ENCODE results near the gene NTN4.
"Not testable (repeated sequence)": the region's sequence is repeated elsewhere in the genome, so short reads cannot be mapped to it uniquely, and the experiment has no call there.

NTN4 gene

DNA sequence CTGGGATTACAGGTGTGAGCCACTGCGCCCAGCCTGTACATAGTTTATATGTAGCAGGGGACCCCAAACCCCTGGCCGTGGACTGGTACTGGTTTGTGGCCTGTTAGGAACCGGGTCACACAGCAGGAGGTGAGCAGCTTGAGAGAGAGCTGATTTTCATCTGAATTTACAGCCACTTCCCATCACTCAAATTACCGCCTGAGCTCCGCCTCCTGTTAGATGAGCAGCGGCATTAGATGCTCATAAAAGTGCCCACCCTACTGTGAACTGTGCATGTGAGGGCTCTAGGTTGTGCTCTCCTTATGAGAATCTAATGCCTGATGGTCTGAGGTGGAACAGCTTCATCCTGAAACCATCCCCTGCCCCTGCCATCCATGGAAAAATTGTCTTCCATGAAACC, 119.3 kb downstream of the NTN4 start:
- in situ Hi-C loops (cut with HindIII; ENCODE audit: low sequenced_read_pairs), result no loop called here

DNA sequence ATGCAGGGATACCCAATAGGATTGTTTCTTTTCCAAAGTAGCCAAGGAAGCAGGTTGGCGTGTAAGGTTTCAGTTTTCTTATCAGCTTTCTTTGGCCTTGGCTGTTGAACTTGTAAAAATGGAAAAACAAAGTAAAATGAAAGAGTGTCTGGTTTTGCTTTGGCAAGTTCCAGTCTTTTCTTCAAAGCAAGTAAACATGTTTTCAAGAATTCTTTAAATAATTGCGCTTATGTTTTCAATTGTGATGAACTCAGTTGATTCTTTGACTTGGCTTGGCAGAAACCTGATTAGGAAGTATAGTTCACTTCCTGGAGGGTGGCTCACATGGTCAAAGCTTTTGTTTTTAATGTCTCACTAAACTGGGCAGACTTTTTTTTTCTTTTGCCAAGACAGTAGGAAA, 127.0 kb downstream of the NTN4 start:
- in situ Hi-C loops (cut with HindIII; ENCODE audit: low sequenced_read_pairs), result no loop called here

DNA sequence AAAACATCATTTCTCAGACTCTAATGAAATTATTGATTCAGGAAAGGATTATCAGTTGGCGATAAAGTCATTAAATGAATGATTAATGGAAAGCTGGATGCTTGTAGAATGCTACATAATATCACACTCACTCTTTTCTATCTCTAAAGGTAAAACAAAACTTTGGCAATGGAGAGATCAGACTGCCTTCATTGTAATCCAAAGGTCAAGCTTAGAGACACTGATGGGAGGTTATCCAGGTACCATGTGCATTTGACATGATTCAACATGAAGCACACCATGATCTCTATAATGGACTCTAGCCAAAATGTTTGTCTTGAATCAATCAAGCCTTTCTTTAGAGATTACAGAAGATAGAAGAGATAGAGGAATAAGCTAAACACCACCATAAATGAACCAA, 129.2 kb downstream of the NTN4 start:
- in situ Hi-C loops (cut with HindIII; ENCODE audit: low sequenced_read_pairs), result no loop called here

DNA sequence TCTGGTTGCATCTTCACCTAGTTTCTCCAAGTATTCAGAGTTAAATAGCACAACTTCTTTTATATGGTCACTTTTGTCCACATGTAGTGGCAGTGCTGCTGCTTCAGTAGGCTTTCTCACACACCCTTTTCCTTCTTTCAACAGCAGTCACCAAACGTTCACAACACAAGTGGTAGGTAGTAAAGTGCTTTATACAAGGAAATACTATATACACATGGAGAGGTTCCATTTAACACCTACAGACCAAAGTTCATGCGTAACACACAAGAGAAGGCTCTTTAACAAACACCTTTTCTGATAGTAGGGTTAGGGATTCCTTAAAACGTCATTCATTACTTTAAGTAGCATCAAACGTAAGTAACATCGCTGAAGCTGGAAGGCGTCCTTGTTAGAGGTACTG, 132.2 kb downstream of the NTN4 start:
- in situ Hi-C loops (cut with HindIII; ENCODE audit: low sequenced_read_pairs), result no loop called here

GRCh38 chr12:95654665-95655064, 135.9 kb downstream of the NTN4 start:
- in situ Hi-C loops (cut with HindIII; ENCODE audit: low sequenced_read_pairs), result not testable (repeated sequence)

DNA sequence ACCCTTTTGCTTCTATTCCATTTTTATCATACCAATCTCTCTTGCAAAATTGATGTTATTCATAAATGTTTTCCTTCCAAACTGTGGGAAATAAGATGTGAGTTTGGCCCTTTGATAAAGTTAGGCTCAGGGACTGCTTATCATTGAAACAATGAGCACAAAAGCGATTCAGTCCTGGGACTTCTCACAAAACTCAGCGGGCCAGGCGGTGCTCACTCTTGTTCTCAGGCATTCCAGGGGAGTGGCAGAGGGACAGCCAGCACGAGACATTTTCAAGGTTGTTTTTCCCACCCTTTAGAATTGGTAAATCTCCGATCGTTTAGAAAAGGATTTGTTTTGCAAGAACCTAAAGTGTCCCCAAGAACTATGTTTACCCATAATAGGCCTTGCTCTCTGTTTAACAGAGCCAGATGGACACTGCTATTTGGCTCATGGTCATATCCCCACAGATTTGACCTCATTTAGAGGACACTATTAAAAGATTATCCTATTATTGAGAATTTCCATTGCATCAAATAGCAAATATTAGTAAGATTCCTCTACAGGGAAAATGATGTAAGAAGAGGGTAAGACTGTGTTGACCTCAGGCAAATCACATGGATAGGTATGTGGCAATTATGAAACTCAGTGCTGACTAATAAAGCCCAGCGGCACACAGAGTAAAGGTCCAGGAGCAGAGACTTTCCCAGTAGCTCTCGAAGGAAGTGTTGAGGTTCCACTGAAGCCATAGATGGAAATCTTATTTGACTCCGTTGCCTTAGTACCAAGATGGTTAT, 136.6 kb downstream of the NTN4 start:
- in situ Hi-C loops (cut with HindIII; ENCODE audit: low sequenced_read_pairs), result no loop called here

GRCh38 chr12:95651681-95652080, 138.9 kb downstream of the NTN4 start:
- in situ Hi-C loops (cut with HindIII; ENCODE audit: low sequenced_read_pairs), result no loop called here

DNA sequence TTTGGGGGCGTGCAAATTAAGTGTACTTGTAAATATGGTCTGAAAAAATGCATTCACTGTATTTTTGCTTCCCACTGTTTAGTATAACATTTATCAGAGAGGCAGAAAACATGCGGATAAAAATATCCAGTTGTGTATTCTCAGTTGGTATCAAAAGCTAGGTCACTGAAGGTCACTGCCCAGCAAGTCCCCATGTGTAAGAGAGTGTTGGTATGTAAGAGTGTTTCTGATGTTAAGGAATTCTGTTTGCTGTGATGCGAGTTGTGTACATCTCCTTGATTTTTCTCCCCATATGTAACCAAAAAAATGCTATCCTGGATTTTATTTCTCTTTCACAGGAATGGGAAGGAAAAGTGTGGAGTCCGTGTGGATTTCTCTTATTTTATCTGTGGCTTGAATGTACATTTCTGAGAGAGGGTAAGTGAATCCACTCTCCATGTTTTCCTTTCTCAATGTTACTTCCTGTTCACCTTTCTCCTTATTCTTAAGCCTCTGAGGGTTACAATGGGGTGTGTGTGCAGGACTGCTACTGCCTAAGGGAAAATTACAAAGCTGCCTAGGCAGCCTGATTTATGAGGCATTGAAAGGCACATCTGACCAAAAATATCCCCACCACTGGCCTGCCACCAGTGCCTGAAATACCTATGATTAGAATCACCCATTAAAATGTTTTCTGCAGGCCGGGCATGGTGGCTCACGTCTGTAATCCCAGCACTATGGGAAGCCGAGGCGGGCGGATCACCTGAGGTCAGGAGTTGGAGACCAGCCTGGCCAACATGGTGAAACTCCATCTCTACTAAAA, 141.4 kb downstream of the NTN4 start:
- in situ Hi-C loops (cut with HindIII; ENCODE audit: low sequenced_read_pairs), result no loop called here

- in situ Hi-C loops (cut with HindIII; ENCODE audit: low sequenced_read_pairs), result no loop called here
Observed at GRCh38 chr12:95646781-95647190, 143.8 kb downstream of the NTN4 start.

DNA sequence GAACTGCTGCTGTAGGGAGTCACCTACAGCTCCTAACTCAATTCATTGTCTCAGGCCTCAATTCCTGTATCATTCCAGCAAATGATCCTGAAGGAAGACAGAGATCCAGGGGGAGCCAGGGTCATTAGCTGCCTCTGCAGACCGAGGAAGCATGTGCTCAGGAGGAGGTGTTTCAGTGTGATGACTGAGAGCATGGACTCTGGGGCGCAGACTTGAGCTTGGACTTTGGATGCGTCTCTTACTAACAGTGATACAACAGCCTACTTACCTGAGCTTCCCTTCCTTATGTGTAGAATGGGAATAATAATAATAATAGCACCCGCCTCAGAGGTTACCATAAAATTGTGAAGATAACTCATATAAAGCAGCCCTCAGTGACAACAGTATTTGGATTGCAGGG, 147.3 kb downstream of the NTN4 start:
- in situ Hi-C loops (cut with HindIII; ENCODE audit: low sequenced_read_pairs), result no loop called here

DNA sequence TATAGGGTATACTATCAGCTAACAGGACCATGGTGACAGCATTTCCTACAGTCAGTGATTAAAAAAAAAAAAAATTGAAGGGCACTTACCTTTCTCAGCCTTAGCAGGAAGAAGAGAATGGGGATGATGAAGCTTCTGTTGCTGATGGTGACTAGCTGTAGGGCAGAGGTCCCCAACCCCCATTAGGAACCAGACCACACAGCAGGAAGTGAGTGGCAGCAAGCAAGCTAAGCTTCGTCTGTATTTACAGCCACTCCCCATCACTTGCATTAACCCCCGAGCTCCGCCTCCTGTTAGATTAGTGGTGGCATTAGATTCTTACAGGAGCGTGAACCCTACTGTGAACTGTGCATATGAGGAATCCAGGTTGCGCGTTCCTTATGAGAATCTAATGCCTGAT, 148.0 kb downstream of the NTN4 start:
- in situ Hi-C loops (cut with HindIII; ENCODE audit: low sequenced_read_pairs), result no loop called here

GRCh38 chr12:95641299-95641952, 149.1 kb downstream of the NTN4 start:
- in situ Hi-C loops (cut with HindIII; ENCODE audit: low sequenced_read_pairs), result no loop called here

GRCh38 chr12:95640516-95640915, 150.0 kb downstream of the NTN4 start:
- in situ Hi-C loops (cut with HindIII; ENCODE audit: low sequenced_read_pairs), result no loop called here

DNA sequence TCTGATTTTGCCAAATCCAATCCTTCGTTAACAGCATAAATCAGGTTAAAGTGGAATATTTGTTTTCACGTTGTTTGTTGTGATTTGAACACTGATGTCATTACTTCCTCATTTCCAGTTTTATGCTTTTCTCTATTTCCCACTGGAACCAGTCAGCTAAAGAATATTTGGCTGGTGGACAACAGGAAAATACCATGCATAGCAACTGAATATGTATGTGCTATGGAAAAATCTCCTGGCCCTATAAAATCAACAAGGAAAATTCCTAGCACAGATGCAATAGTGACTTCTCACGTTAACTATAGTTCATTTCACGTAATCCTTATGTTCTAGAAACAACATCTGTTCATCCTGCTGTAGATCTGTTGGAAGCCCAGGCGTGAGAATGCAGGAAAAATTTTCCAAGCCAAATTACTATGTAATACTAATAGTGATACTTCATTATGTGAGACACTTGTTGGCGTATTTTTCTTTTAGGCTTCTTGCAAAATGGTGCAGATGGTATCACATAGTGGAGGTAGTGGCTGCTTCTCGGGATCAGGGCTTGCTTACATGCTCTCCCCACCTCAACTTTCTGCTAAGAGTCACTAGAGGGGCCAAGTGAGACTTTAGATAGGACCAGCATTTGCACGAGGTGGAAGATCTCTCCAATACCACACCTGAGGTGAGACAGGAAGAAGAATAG, 153.0 kb downstream of the NTN4 start:
- in situ Hi-C loops (cut with HindIII; ENCODE audit: low sequenced_read_pairs), result no loop called here

GRCh38 chr12:95637010-95637409, 153.6 kb downstream of the NTN4 start:
- in situ Hi-C loops (cut with HindIII; ENCODE audit: low sequenced_read_pairs), result no loop called here

- in situ Hi-C loops (cut with HindIII; ENCODE audit: low sequenced_read_pairs), result no loop called here
Observed at GRCh38 chr12:95634622-95635621, 155.6 kb downstream of the NTN4 start.

DNA sequence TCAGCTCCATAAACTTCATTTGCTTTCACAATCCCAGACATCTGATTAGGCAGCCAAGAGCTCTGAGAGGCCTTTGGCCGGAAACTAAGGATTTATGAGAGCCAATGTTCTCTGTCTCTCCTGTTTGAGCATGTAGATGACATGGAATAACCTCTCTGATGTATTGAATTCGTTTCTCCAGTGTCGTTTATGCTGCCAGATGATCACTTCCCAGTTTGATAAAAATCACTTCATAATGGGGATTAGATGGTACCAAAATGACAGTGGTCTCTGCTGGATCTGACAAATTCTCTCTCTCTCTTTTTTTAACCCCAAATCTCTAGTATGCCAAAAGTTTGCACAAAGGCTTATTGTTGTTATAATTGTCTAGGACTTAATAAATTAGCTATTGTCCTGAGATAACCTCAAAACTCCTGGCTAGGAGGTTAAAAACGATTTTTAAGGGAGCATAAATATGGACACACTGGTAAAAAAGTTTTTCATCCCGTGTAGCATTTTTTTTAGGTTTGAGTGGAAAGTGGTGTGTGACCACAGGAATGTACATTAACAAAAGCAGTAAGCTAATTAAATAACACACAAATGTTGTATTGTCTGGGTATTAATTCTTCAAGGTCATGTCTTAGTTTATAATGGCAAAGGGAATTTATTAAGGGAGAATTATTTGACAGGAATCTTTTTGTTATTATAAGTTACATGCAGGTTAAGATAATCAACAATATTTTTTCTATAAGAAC, 156.7 kb downstream of the NTN4 start:
- in situ Hi-C loops (cut with HindIII; ENCODE audit: low sequenced_read_pairs), result no loop called here

DNA sequence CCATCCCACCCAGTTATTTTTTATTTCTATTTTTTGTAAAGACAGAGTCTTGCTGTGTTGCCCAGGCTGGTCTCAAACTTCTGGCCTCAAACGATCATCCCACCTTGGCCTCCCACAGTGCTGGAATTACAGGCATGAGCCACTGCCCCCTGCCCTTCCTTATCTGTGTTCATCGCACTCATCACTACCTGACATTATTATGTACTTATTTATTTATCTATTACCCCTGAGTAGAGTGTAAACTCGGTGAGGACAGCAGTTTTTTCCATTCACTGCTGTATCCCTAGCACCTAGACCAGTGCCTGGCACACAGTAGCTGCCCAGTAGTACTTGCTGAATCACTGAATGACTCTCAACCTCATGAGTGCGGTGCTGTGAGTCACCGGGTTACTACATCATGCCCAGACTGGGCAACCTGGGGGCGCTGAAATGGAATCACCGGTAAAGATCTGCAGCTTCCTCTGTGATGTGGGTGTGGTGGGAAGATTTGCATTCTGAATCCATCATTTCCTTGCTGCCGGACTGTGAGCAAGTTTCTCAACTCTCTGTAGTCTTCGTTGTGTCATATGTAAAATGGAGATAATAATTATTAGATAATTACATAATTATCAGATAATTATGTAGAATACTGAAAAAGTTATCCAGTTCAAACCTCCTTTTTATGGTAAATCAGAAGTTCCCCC, 157.4 kb downstream of the NTN4 start:
- in situ Hi-C loops (cut with HindIII; ENCODE audit: low sequenced_read_pairs), result no loop called here

DNA sequence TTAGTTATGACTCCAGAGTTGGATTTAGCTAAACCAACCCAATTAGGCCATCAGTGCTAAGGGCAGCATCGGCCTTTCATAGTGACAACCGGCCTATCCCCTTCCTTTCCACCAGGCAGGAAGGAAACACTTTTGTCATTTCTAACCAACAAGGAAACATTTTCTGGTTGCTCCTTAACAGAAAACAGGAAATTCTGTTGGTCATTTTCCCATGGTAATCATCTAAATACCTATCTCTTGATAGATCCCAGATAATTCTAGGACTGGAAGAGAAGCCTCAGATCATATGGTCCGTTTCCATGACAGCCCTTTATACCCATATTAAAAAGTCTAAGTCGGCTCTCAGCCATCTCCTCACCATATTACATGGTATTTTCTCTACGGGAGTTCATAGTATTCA, 160.1 kb downstream of the NTN4 start:
- in situ Hi-C loops (cut with HindIII; ENCODE audit: low sequenced_read_pairs), result no loop called here

Data from endothelial cell of hepatic sinusoid (primary cell).